Mammary epithelial cell (primary cell): ENCODE results near the gene AURKAIP1.

Experiments used
- EZH2 ChIP-seq: IDR thresholded peaks from 2 replicates; pipeline ENCODE4 v1.6.1; 2012; ENCODE audit warnings: low read length, inconsistent platforms, borderline replicate concordance
- TF ChIP-seq, protein P1 (sequence below), 2 donors: IDR thresholded peaks in 1 of 2; conservative IDR thresholded peaks in 1 of 2; 2 replicates each; pipeline ENCODE4 v1.5.1; 2011 to 2012; ENCODE audit warnings: inconsistent platforms in 2 of 2, low read length in 2 of 2, mild to moderate bottlenecking in 2 of 2, control low read depth in 1 of 2, low read depth in 1 of 2; ENCODE audit not compliant: insufficient read depth in 1 of 2; ENCODE audit errors: extremely low read depth in 1 of 2

DNA sequence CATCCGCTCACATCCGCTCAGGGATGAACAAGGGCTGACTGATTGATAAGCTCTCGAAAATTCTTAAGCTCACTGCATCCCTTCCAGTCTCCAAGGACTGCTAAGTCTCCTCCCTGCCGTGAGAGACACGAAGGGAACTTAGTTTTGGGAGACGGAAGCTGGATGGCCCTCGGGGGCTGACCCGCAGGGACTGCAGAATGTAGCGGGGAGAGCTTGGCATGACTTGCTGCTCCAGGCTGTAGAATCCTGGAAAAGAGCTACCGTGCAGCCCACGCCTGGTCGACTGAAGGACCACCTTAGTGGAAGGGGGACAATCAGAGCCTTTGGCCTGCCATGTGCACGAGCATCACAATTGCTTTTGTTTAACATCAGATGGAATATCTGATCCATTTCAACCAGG, 40.7 kb upstream of the AURKAIP1 start:
- TF ChIP-seq EZH2, result no peak
- TF ChIP-seq, protein P1, sequence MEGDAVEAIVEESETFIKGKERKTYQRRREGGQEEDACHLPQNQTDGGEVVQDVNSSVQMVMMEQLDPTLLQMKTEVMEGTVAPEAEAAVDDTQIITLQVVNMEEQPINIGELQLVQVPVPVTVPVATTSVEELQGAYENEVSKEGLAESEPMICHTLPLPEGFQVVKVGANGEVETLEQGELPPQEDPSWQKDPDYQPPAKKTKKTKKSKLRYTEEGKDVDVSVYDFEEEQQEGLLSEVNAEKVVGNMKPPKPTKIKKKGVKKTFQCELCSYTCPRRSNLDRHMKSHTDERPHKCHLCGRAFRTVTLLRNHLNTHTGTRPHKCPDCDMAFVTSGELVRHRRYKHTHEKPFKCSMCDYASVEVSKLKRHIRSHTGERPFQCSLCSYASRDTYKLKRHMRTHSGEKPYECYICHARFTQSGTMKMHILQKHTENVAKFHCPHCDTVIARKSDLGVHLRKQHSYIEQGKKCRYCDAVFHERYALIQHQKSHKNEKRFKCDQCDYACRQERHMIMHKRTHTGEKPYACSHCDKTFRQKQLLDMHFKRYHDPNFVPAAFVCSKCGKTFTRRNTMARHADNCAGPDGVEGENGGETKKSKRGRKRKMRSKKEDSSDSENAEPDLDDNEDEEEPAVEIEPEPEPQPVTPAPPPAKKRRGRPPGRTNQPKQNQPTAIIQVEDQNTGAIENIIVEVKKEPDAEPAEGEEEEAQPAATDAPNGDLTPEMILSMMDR (conservative IDR thresholded peaks at IDR 0.05 in 1 of 2, IDR thresholded peaks at IDR 0.05 in 1 of 2; ENCODE audit: extremely low read depth in 1 of 2, insufficient read depth in 1 of 2, low read depth in 1 of 2, low read length in 2 of 2), result no peak
